Measurements from ENCODE around the gene TNFRSF21.

TNFRSF21 gene

GRCh38 chr6:47307362-47308197 lies 2.1 kb downstream of the TNFRSF21 start:
- no peak overlapping the region for H3K27ac Mint-ChIP-seq
- ATAC-seq (no peak), DNase-seq (ENCODE audit: low spot score in 2 of 2) (no peak)
- peak overlapping the region; percentile 54 for H3K4me3 Mint-ChIP-seq
- H3K36me3 Mint-ChIP-seq = no peaks in the 10 kb centered on the region
- H3K4me1 Mint-ChIP-seq = peaks cover 13% of the 10 kb centered on the region
- no peaks in the 10 kb centered on the region for H3K9me3 Mint-ChIP-seq

GRCh38 chr6:47306887-47307286 lies 2.8 kb downstream of the TNFRSF21 start:
- H3K4me3 Mint-ChIP-seq = no peak overlapping the region
- DNase-seq (ENCODE audit: low spot score in 2 of 2) (no peak), ATAC-seq (no peak)
- H3K36me3 Mint-ChIP-seq = no peaks in the 10 kb centered on the region
- peaks cover 13% of the 10 kb centered on the region for H3K4me1 Mint-ChIP-seq
- H3K9me3 Mint-ChIP-seq = no peaks in the 10 kb centered on the region
- no peak overlapping the region for H3K27ac Mint-ChIP-seq

GRCh38 chr6:47303861-47304260 lies 5.8 kb downstream of the TNFRSF21 start:
- H3K9me3 Mint-ChIP-seq = no peaks in the 10 kb centered on the region
- ATAC-seq = no peak
- H3K4me1 Mint-ChIP-seq = peaks cover 5% of the 10 kb centered on the region

GRCh38 chr6:47303342-47303741 lies 6.4 kb downstream of the TNFRSF21 start:
- Mint-ChIP-seq H3K27ac (no peak overlapping the region), H3K4me3 (no peak overlapping the region), H3K4me1 (peaks cover 2% of the 10 kb centered on the region), H3K9me3 (no peaks in the 10 kb centered on the region), H3K36me3 (no peaks in the 10 kb centered on the region)
- peak; percentile 57 for ATAC-seq
- no peak for DNase-seq (ENCODE audit: low spot score in 2 of 2)

More at GRCh38 chr6:47303861-47304260, 5.8 kb downstream of the TNFRSF21 start:
- no peak for DNase-seq (ENCODE audit: low spot score in 2 of 2)
- Mint-ChIP-seq H3K27ac (no peak overlapping the region), H3K4me3 (no peak overlapping the region), H3K36me3 (no peaks in the 10 kb centered on the region)

DNA sequence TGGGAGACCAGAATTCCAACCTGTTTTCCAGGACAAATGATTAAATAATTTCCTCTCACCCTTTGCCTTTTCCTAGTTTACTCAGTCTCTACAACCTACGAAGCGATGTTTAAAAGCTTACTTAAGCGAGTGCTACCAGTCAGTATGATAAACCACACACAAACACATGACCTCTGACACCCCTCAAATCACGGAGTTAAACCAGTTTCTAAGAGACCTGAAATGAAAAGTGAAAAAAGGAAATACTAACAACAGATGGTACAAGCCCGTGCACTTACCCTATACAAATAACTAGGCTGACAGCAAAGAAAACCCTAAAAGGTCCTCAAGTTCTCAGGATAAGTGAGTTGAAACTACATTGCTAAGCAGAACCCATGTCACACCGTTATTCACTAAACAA lies 7.7 kb downstream of the TNFRSF21 start:
- H3K4me3 Mint-ChIP-seq = no peak overlapping the region
- H3K4me1 Mint-ChIP-seq = no peaks in the 10 kb centered on the region
- ATAC-seq (no peak), DNase-seq (ENCODE audit: low spot score in 2 of 2) (no peak)
- H3K36me3 Mint-ChIP-seq = no peaks in the 10 kb centered on the region
- no peaks in the 10 kb centered on the region for H3K9me3 Mint-ChIP-seq
- no peak overlapping the region for H3K27ac Mint-ChIP-seq

GRCh38 chr6:47301441-47301840 lies 8.3 kb downstream of the TNFRSF21 start:
- Mint-ChIP-seq H3K4me3 (no peak overlapping the region), H3K4me1 (no peaks in the 10 kb centered on the region), H3K36me3 (no peaks in the 10 kb centered on the region), H3K9me3 (no peaks in the 10 kb centered on the region), H3K27ac (no peak overlapping the region)
- ATAC-seq = no peak
- no peak for DNase-seq (ENCODE audit: low spot score in 2 of 2)

GRCh38 chr6:47300417-47300816 lies 9.3 kb downstream of the TNFRSF21 start:
- no peaks in the 10 kb centered on the region for H3K4me1 Mint-ChIP-seq
- no peak overlapping the region for H3K27ac Mint-ChIP-seq
- H3K9me3 Mint-ChIP-seq = no peaks in the 10 kb centered on the region
- DNase-seq (ENCODE audit: low spot score in 2 of 2) = no peak
- no peak for ATAC-seq
- no peaks in the 10 kb centered on the region for H3K36me3 Mint-ChIP-seq
- H3K4me3 Mint-ChIP-seq = no peak overlapping the region

- DNase-seq (ENCODE audit: low spot score in 2 of 2) = no peak
- no peaks in the 10 kb centered on the region for H3K4me1 Mint-ChIP-seq
- no peak overlapping the region for H3K4me3 Mint-ChIP-seq
- no peaks in the 10 kb centered on the region for H3K9me3 Mint-ChIP-seq
- ATAC-seq = no peak
- no peak overlapping the region for H3K27ac Mint-ChIP-seq
- H3K36me3 Mint-ChIP-seq = no peaks in the 10 kb centered on the region
These were observed 9.7 kb downstream of the TNFRSF21 start for GRCh38 chr6:47299965-47300364.

GRCh38 chr6:47298475-47298874 lies 11.2 kb downstream of the TNFRSF21 start:
- Mint-ChIP-seq H3K4me3 (no peak overlapping the region), H3K27ac (no peak overlapping the region), H3K4me1 (no peaks in the 10 kb centered on the region), H3K9me3 (no peaks in the 10 kb centered on the region), H3K36me3 (no peaks in the 10 kb centered on the region)
- no peak for DNase-seq (ENCODE audit: low spot score in 2 of 2)
- no peak for ATAC-seq

DNA sequence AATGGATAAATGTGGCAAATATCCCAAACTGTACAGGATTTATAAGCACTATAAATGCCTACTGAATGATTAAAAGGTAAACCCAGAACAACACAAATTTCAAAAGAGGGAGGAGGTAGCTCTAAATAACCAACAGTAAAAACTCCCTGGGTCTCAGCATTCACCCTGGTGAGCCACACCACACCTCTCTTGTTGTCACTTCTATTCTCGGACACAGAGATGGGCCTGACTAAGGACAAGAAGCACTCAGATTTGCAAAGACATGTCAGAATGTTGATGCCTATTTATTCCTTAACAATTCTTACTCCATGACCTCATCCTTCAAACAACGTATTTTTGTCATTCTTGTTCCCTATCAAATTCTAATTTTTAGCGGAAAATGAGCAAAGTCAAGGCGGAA lies 14.7 kb downstream of the TNFRSF21 start:
- H3K36me3 Mint-ChIP-seq = no peaks in the 10 kb centered on the region

GRCh38 chr6:47292944-47293343 lies 16.8 kb downstream of the TNFRSF21 start:
- no peak overlapping the region for H3K4me3 Mint-ChIP-seq
- no peak for DNase-seq (ENCODE audit: low spot score in 2 of 2)
- no peak for ATAC-seq
- no peaks in the 10 kb centered on the region for H3K36me3 Mint-ChIP-seq
- H3K27ac Mint-ChIP-seq = no peak overlapping the region
- H3K4me1 Mint-ChIP-seq = no peaks in the 10 kb centered on the region
- peaks cover 5% of the 10 kb centered on the region for H3K9me3 Mint-ChIP-seq

More for the DNA sequence above, 14.7 kb downstream of the TNFRSF21 start:
- DNase-seq (ENCODE audit: low spot score in 2 of 2) = no peak
- no peak overlapping the region for H3K27ac Mint-ChIP-seq
- peaks cover 5% of the 10 kb centered on the region for H3K9me3 Mint-ChIP-seq
- H3K4me3 Mint-ChIP-seq = no peak overlapping the region
- no peaks in the 10 kb centered on the region for H3K4me1 Mint-ChIP-seq
- ATAC-seq = no peak

- Mint-ChIP-seq H3K36me3 (no peaks in the 10 kb centered on the region), H3K9me3 (peaks cover 5% of the 10 kb centered on the region), H3K4me3 (no peak overlapping the region), H3K4me1 (no peaks in the 10 kb centered on the region), H3K27ac (no peak overlapping the region)
- no peak for ATAC-seq
- no peak for DNase-seq (ENCODE audit: low spot score in 2 of 2)
These were observed 17.7 kb downstream of the TNFRSF21 start for GRCh38 chr6:47292027-47292426.

GRCh38 chr6:47290124-47290834 lies 19.4 kb downstream of the TNFRSF21 start:
- Mint-ChIP-seq H3K27ac (no peak overlapping the region), H3K9me3 (peaks cover 5% of the 10 kb centered on the region), H3K4me3 (no peak overlapping the region), H3K4me1 (no peaks in the 10 kb centered on the region), H3K36me3 (no peaks in the 10 kb centered on the region)
- no peak for DNase-seq (ENCODE audit: low spot score in 2 of 2)
- ATAC-seq = no peak

- ATAC-seq (no peak), DNase-seq (ENCODE audit: low spot score in 2 of 2) (no peak)
- H3K4me3 Mint-ChIP-seq = no peak overlapping the region
- peaks cover 5% of the 10 kb centered on the region for H3K9me3 Mint-ChIP-seq
- H3K36me3 Mint-ChIP-seq = no peaks in the 10 kb centered on the region
- no peaks in the 10 kb centered on the region for H3K4me1 Mint-ChIP-seq
- no peak overlapping the region for H3K27ac Mint-ChIP-seq
These were observed 21.2 kb downstream of the TNFRSF21 start for GRCh38 chr6:47288267-47289090.

DNA sequence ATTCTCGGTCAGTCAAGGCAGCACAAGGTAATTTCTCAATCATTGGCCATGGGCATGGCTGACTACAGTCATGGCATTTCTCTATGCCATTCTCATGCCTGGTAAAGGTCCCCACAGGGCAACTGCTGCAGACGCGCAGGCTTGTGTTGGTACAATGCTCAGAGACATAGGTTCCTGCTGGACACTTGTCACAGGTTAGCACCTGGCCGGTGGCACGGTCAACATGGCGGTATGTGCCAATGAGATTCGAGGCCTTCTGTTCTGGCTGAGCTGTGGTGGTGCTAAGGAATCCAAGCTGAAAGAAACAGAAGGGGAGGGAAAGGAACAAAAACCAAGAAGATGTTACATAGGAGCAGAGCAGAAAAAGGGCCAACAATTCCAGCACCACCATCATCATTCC lies 23.4 kb downstream of the TNFRSF21 start:
- Mint-ChIP-seq H3K36me3 (no peaks in the 10 kb centered on the region), H3K27ac (no peak overlapping the region), H3K4me3 (no peak overlapping the region), H3K4me1 (no peaks in the 10 kb centered on the region), H3K9me3 (peaks cover 5% of the 10 kb centered on the region)
- DNase-seq (ENCODE audit: low spot score in 2 of 2) = no peak
- ATAC-seq = no peak
